GM12891 (cell line): Measurements from ENCODE around the gene DDX59.

Source experiments
- POLR2A ChIP-seq: IDR thresholded peaks from 2 replicates; pipeline ENCODE4 v1.6.1; 2011; ENCODE audit warnings: low read depth, low read length, control low read depth
- POLR2AphosphoS5 ChIP-seq: IDR thresholded peaks from 2 replicates; pipeline ENCODE4 v1.6.1; 2011; ENCODE audit warnings: low read depth, low read length, control low read depth
- TAF1 ChIP-seq: IDR thresholded peaks from 2 replicates; pipeline ENCODE4 v1.6.1; 2011; ENCODE audit warnings: low read depth, low read length, control low read depth

DNA sequence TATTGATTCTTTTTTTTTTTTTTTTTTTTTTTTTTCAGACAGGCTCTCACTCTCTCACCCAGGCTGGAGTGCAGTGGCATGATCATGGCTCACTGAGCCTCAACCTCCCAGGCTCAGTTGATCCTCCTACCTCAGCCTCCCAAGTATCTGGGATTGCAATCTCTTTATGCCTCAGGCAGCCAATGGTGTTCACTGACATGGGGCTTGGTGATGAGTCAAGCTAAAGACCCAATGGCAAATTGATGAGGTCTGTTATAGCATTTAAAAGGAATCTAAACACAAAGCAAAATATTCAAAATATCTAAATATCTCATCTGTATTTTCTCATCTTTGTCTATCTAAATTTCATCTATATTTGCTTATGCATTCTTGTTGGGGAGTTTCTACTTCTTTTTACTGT lies 38.5 kb upstream of the DDX59 start:
- TF ChIP-seq POLR2AphosphoS5 (no peak), TAF1 (no peak), POLR2A (no peak)
